HG02938 (cell line): Measurements from ENCODE around the gene CRABP1.

ENCODE experiments used
- ATAC-seq: cut with Tn5 transposase; IDR thresholded peaks from one replicate; pipeline ENCODE4 v1.9.1; 2021; ENCODE audit warnings: mild to moderate bottlenecking, moderate library complexity; ENCODE audit not compliant: unreplicated experiment

Gene CRABP1

DNA sequence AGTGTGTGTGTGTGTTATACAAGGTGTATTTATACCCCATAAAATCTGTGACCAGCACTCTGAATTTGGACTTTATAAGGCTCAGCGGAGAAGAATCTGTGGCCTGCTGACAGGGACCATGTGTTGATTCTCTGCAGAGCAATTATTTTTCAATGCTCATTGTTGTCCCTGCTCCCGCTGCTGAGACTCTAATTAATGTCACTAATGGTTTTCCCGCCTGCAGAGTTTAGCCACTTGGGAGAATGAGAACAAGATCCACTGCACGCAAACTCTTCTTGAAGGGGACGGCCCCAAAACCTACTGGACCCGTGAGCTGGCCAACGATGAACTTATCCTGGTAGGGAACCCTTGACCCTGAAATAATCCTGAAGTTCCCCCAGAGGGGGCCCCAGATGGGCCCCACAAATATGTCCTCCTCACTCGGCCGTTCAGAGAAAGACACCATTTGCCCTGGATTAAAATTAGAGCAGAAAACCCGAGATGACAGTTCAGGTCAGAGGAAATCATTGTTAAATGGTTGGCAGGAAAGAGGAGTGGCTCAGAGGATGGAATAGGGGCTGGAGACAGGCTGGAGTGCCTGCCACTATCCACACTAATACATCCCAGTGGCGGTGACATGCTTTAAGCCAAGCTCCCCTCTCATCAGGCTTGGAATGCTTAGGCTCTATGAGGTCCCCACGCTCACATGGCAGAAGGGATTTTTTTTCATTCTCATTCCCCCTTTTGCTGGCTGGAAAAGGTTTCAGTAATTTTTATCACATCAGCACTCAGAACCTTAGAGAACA is 3.3 kb downstream of the CRABP1 start:
- ATAC-seq: no peak

DNA sequence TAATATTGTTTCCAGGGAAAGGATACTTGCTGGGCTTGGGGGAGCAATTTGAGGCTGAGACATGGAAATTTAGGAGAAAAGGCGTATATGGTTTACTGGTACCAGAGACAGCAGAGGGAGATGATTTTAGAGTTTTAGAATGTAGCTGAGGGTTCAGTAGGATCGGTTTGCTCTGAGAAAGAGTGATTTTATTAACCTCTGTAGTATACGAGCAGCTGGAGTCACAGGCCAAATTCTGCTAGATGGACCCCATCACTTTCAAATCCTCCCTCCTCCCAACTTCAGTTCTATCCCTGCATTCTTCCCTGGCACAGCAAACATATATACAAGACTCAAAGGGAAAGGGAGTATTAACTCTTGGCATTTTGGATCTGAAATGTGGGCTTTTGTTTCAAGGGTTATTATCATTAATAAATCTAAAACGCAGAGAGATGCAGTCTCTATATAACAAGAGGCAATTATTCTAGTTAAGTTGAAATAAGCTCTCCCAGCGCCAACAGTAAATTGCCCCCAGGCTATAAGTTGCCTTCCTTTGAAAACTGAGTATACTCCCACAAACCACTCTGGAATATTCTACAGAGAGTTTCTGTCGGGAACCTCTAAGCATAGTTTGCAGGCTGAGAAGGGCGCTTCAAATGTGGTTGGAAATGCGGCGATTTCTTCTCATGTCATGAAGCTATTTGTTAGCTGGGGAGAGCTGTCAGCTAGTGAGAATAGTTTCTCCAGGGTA is 5.4 kb downstream of the CRABP1 start:
- ATAC-seq: no peak

DNA sequence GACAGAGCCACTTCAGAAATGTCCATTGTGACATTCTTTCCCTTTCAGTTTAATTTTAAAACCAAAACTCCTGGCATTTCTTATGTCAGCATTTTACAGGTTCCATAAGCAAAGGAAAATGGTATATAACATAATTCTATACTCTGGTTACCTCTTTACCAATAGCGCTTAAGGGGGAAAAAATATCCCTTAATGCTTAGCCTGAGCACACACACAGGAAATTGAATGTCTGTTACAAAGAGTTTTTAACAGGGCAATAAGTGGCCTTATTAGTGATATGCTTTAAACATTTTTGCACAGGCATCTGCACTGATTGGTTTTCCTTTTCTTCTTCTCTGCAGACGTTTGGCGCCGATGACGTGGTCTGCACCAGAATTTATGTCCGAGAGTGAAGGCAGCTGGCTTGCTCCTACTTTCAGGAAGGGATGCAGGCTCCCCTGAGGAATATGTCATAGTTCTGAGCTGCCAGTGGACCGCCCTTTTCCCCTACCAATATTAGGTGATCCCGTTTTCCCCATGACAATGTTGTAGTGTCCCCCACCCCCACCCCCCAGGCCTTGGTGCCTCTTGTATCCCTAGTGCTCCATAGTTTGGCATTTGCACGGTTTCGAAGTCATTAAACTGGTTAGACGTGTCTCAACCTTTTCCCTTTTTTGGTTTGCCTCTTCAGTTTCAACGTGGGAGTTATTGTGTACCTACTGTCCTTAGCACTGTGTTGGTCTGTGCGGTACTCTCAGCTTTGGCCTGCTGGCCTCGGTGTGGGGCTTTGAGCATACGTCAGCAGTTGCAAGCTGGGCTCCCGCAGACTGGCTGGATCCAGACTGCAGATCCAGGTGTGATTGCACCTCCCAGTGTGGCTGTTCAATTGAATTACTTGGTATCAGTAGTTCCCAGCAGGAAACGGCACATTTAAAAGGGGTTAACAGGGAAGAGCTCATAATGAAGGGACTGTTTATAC is 7.7 kb downstream of the CRABP1 start:
- no peak for ATAC-seq

DNA sequence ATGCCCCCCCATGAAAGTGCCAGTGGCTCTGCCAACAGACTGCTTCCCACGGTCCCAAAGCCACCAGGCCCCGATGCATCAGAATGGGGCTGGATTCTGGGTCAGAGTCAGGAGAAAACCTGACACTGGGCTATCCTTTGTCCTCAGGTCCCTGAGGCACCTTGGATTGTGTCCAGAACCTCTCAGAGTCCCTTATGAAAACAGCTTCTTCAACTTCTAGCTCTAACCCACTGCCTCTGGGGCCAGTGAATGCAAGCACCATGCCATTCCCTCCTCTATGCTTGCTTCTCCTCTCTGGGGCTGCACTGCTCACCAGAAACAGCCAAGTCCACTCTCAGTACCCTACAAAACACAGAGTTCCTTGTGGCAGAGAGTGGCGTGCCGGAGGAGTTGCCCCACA is 9.9 kb downstream of the CRABP1 start:
- ATAC-seq: no peak

DNA sequence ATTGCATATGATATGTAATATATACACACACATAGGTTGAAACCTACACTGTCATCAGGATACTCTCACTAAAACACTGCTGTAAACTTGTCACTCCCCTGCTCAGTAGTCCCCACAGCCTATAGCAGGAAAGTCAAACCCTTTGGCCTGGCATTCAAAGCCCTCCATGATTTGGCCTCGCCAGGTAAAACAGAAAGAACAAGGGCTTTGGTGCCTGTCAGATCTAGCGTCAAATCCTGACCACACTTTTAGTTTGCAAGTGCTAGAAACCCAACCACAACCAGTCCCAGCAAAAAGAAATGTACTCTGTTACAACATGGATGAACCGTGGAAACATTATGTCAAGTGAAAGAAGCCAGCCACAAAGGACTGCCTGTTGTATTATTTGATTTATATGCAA is 11.4 kb downstream of the CRABP1 start:
- no peak for ATAC-seq

DNA sequence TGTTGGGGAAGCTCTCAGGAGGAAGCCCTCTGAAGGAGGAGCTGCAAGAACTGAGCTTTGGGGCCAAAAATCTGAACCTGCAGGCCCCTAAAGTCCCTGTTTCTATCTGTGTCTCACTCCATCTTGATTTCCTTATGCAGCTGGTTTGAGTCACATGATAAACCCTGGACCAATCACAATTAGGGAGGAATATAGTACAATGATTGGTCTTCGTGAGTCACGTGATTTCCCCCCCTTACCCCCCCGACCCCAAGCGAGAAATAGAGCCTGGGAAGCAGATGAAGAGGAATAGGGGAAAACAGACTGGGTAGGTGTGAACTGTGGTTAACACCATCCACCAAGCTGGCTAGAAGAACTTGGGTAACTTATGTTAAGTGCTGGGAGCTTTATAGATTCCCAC is 12.9 kb downstream of the CRABP1 start:
- ATAC-seq: no peak

DNA sequence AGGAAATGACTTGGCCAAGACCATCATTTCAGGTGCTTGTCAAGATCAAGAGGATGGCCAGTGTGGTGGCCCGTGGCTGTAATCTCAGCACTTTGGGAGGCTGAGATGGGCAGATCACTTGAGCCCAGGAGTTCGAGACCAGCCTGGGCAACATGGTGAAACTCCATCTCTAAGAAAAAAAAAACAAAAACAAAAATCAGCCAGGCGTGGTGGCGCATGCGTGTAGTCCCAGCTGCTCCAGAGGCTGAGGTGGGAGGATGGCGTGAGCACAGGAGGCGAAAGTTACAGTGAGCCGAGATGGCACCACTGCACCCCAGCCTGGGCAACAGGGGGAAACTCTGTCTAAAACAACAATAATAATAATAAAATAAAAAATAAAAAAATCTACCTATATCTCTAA is 15.0 kb downstream of the CRABP1 start:
- ATAC-seq: no peak

DNA sequence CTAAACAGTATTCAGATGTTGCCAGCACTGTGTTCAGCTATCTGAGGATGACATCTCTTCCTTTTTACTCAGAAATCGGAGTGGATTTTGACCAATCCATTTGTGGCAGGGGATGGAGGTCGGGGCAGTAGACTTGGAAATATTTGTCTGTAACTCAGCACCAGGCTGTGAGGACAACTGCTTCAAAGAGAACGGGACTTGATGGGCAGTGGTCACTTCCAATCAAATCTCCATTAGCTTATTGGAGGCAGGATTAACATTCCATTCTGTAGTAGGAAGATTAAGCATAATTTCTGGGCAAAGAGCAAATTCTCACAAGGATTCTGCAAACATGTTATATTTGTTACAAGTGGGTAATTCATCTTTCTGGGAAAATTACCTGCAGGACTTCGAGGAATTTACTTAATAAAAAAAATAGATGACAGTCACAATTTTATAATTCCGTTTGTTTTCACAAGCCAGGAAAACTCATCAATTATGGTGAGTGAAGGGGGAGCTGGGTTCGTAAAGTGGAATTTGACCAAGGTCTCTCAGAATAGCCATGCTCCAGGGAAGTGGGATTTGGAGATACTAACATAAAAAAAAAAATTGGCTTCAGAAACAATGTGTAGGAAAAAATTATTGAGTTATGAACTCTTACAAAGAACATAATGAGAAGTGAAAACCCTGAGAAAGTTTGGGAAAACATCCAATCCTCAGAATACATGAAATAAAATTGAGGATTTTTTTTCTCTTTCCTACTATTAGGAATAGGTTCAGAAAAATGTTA is 18.1 kb downstream of the CRABP1 start:
- ATAC-seq: no peak

DNA sequence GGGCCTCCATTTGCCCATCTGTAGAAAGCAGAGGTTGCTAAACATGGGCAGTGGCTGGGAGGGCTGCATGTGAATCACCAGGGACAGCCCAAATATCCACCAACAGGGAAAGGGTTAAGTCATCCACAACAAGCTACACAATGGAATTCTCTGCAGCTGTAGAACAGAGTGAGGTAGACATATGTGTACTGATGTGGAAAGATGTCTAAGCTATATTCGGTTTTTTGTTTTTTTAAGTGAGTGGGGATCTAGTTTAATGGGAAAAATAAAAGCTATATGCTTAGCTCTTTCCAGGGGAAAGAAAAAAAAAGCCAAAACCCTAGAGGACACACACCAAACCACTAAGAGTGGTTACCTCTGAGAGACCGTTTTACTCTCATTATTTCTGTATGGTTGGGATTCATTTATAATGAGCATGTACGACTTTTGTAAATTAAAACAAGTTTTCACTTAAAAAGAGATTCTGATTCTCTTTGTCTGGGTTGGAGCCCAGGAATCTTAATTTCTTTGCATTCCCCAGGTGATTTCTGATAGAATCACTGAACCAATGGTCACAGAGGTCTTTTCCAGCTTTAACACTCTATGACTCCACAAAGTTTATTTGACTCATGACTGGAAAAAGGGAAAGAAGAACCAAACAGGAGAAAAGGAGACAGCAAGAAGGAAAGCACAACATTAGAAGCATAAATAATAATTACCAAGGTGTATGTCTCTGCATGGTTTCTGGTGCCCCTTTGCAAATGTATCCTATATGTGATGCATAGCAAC is 19.1 kb downstream of the CRABP1 start:
- no peak for ATAC-seq

DNA sequence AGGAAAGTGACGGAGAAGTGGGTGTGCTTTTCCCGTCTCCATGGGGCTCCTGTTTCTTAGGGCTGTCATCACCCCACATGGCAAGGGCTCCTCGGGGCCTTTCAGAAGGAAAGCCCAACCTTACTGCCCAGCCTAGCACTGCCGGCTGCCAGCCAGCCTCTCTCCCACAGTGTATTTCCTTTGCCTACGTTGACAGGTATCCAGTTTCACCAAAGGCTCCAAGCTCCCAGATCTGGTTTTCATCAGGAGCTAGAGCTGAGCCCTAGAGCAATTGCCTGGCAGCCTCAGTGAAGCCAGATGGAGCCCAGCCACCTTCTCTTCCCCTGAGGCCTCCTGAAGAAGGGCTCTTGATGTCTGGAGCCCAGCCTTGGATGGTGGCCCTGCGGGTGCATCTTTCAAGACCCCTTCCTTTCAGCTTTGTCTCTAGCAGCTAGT is 20.2 kb downstream of the CRABP1 start:
- ATAC-seq: no peak

DNA sequence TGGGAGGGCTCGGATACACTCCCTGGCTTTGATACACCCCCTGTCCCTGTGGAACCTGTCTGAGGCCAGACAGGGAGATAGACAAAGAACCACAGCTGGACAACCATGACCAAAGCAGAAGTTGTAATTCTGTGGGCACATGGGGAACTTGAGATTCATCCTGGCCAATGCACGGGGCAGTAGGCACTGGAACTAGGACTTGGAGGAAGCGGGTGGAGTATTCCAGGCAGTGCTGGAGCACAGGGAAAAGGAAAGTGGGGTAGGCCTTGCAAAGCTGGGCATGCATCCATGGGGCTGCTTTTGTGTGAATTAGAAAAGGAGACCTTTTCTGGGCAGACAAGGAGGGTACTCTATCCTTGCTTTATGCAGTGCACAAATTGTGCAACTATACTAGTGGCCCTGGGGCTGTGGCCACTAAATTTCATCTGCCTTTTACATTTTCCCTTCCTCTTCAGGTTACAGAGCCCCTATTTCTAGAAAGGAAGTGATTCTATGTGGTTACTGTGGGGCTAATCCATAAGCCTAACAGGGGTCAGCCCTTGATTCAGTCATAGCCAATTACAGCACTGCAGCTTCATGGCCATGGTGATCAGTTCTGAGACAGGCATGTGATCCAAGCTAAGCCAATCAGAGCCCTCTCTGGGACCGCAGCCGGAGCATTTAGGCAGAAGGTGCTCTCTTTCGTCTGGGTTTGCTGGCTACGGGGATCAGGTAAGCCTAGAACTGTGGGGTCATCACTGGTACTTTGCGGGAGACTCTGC is 21.0 kb downstream of the CRABP1 start:
- ATAC-seq: no peak

DNA sequence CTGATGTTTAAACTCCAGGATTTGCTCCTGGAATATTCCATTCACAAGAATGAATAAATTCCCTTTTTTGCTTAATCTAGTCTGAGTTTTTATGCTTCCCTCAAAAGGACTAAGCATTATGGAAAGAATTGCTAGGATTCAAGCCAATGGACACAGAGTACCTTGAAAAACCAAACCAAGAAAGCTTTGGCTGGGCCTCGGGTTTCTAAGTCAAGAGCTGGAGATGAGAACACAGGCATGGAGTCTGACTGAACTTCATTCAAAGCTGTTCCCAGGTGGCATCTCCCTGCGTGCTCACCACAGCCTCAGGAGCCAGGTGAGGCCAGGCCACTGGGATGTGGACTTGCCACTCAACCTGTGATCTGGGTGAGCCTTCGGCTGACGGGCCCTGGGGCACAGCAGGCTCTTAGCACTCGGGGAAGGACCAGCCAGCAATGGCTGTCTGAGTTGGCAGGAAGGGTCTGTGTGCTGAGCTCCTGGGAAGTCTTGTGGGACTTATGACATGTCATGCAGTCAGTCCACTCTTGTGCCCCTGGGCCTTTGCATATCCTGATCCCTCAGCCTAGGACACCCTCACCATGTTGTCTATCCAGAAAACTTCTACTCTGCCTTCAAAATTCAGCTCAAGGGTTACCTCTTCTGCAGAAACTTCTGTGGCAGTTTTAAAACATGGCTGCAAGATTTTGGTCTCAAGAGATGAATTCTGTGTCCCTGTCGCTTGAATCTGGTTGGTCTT is 21.8 kb downstream of the CRABP1 start:
- no peak for ATAC-seq

DNA sequence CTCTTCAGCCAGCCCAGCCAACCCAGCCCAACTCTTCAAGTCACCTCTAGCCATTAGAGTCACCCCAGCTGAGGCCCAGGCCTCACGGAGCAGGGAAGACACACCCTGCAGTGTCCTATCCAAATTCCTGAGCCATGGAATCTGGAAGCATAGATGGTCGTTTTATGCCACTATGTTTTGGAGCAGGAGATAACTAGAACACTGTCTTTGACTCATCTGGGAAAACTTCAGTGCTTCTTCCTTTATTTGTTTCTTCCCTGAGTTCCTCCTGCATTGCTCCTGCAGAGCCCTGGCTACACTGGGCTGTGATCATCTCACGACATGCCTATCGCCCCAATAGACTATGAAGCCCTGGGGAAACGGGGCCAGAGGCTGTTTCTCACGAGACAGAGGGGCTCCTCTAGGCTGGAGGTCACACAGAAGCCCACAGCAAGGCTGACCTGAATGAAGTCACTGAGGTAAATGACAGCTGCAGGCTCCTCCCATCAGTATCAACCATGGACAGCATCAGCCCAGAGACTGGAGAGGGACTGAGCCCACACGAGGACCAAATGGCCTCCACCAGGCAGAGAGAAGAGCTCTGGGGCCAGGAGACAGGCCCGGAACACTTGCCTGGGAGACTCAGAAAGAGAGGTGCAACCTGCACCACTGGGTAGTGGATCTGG is 22.7 kb downstream of the CRABP1 start:
- no peak for ATAC-seq

DNA sequence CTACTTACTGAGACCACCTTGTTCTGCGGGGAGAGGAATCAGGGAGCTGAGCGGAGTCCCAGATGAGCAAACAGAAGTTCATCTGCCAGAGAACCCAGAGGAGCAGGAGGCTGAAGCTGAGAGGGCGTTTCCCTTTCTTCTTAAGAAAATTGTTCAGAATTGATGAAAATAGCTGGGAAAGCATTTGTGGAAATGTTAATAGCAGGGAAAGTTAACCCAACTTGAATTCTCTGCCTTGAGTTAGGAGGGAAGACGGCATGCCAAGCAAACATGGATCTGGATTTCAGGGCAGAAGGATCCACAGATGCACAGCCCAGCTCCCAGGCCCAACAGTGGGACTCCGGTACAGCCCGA is 23.2 kb downstream of the CRABP1 start:
- no peak for ATAC-seq

DNA sequence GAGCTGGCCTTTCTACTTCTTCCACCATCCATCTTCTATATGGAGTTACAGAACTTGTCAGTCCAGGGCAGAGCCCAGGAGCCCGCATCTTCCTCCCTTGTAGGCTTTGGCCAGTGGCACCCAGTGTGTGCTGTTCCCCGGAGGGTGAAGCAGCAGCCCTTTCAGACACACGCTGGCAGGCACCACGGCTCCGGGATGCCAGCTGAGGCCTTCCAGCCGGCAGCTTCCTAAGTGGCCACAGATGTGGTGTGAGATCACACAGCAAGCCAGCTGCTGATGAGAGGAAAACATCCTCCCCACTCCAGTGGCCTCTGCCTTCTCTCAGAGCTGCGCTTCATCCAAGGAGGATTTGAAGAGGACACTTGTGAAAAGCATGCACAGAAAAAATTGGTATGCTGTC is 24.1 kb downstream of the CRABP1 start:
- no peak for ATAC-seq

DNA sequence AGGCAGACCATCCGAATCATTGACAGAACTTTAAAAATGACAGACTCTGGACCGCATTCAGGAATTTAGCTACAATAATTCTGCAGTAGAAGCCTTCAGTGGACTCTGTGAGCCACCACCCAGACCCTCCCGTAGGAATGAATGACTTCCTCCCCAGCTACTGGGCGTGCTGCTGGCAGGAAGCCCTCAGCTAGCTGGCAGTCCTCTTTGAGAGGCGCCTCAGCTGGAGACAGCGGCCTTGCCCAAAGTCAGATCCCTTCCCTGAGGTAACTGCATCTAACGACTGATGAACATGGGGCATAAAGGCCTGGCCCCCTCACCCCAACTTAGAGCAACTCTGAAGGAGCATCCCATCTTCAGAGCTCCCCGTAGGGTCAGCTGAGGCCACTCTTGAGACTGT is 25.8 kb downstream of the CRABP1 start:
- no peak for ATAC-seq

DNA sequence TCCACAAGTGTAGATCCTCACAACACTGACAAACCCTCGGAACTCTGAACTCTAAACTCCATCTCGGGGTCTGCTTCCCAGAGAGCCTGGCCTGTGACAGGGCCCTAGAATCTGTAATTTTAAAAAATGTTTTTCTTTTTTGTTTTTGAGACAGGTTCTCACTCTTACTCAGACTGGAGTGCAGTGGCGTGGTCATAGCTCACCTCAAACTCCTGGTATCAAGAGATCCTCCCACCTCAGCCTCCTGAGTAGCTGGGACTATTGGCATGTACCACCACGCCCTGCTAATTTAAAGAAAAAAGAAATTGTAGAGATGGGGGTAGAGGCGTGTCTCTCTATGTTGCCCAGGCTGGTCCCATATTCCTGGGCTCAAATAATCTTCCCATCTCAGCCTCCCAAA is 26.2 kb downstream of the CRABP1 start:
- ATAC-seq: no peak

DNA sequence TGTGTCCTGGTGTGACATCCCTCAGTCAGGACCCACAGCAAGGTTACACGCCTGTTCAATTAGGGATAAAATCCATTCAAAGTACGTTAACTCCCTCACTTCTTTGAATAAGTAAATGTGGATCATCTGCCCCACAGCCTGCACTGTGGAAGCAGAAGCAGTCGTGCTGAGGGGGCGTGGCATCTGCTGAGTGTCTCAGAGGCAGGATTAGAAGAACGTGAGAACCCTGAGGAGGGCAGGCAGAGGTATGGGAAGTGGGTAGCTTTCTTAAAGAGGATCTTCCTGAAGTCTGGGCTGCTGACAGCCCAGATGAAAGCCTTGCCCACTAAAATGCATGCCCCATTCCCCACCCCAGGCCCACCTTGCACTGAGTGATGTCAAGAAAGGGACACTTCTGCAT is 28.5 kb downstream of the CRABP1 start:
- ATAC-seq: no peak
